ENCODE data around the gene CHDH.

The CHDH gene

GRCh38 chr3:53799338-53799865, 46.8 kb downstream of the CHDH start:
- Histone ChIP-seq H3K27me3 (ENCODE audit: insufficient read depth, poor library complexity, severe bottlenecking) (no peaks in the 10 kb centered on the region), H3K4me3 (ENCODE audit: severe bottlenecking) (no peak overlapping the region), H3K4me1 (ENCODE audit: insufficient read depth, poor library complexity, severe bottlenecking) (no peaks in the 10 kb centered on the region), H3K36me3 (ENCODE audit: low read depth) (no peaks in the 10 kb centered on the region), H3K27ac (ENCODE audit: poor library complexity, severe bottlenecking) (no peak overlapping the region), H3K9me3 (ENCODE audit: severe bottlenecking) (no peaks in the 10 kb centered on the region)
- no peak for TF ChIP-seq CTCF (IDR thresholded peaks at IDR 0.05; ENCODE audit: poor library complexity, severe bottlenecking)
- ATAC-seq (ENCODE audit: low read depth) (no peak), DNase-seq (ENCODE audit: low spot score) (no peak)

- H3K4me3 ChIP-seq (ENCODE audit: severe bottlenecking): no peak overlapping the region
- H3K4me1 ChIP-seq (ENCODE audit: insufficient read depth, poor library complexity, severe bottlenecking): no peaks in the 10 kb centered on the region
- ATAC-seq (ENCODE audit: low read depth) (no peak), DNase-seq (ENCODE audit: low spot score) (no peak)
- no peaks in the 10 kb centered on the region for H3K36me3 ChIP-seq (ENCODE audit: low read depth)
- H3K27ac ChIP-seq (ENCODE audit: poor library complexity, severe bottlenecking): no peak overlapping the region
- TF ChIP-seq CTCF (IDR thresholded peaks at IDR 0.05; ENCODE audit: poor library complexity, severe bottlenecking): no peak
- H3K9me3 ChIP-seq (ENCODE audit: severe bottlenecking): no peaks in the 10 kb centered on the region
- H3K27me3 ChIP-seq (ENCODE audit: insufficient read depth, poor library complexity, severe bottlenecking): no peaks in the 10 kb centered on the region
These were observed 48.1 kb downstream of the CHDH start for GRCh38 chr3:53798144-53798543.

GRCh38 chr3:53795789-53796560, 50.2 kb downstream of the CHDH start:
- Histone ChIP-seq H3K9me3 (ENCODE audit: severe bottlenecking) (no peaks in the 10 kb centered on the region), H3K27me3 (ENCODE audit: insufficient read depth, poor library complexity, severe bottlenecking) (no peaks in the 10 kb centered on the region), H3K4me1 (ENCODE audit: insufficient read depth, poor library complexity, severe bottlenecking) (no peaks in the 10 kb centered on the region), H3K36me3 (ENCODE audit: low read depth) (no peaks in the 10 kb centered on the region), H3K4me3 (ENCODE audit: severe bottlenecking) (no peak overlapping the region), H3K27ac (ENCODE audit: poor library complexity, severe bottlenecking) (no peak overlapping the region)
- no peak for DNase-seq (ENCODE audit: low spot score)
- no peak for TF ChIP-seq CTCF (IDR thresholded peaks at IDR 0.05; ENCODE audit: poor library complexity, severe bottlenecking)
- no peak for ATAC-seq (ENCODE audit: low read depth)

GRCh38 chr3:53795176-53795575, 51.0 kb downstream of the CHDH start:
- peak; percentile 84 for ATAC-seq (ENCODE audit: low read depth)

More at GRCh38 chr3:53795176-53795575, 51.0 kb downstream of the CHDH start:
- no peak overlapping the region for H3K4me3 ChIP-seq (ENCODE audit: severe bottlenecking)
- H3K27ac ChIP-seq (ENCODE audit: poor library complexity, severe bottlenecking): no peak overlapping the region
- DNase-seq (ENCODE audit: low spot score): no peak
- H3K27me3 ChIP-seq (ENCODE audit: insufficient read depth, poor library complexity, severe bottlenecking): no peaks in the 10 kb centered on the region
- H3K9me3 ChIP-seq (ENCODE audit: severe bottlenecking): no peaks in the 10 kb centered on the region
- H3K36me3 ChIP-seq (ENCODE audit: low read depth): no peaks in the 10 kb centered on the region
- no peaks in the 10 kb centered on the region for H3K4me1 ChIP-seq (ENCODE audit: insufficient read depth, poor library complexity, severe bottlenecking)
- TF ChIP-seq CTCF (IDR thresholded peaks at IDR 0.05; ENCODE audit: poor library complexity, severe bottlenecking): no peak
